ENCODE measurements around the gene PTPN14.

PTPN14 gene

GRCh38 chr1:214379236-214379970 is 172.0 kb downstream of the PTPN14 start:
- in situ Hi-C loops (cut with MboI; ENCODE audit: low sequenced_read_pairs) = no loop called here

- in situ Hi-C loops (cut with MboI; ENCODE audit: low sequenced_read_pairs) = no loop called here
Observed at GRCh38 chr1:214378492-214378891, 172.9 kb downstream of the PTPN14 start.

GRCh38 chr1:214377886-214378285 is 173.5 kb downstream of the PTPN14 start:
- in situ Hi-C loops (cut with MboI; ENCODE audit: low sequenced_read_pairs) = no loop called here

GRCh38 chr1:214377485-214377884 is 173.9 kb downstream of the PTPN14 start:
- in situ Hi-C loops (cut with MboI; ENCODE audit: low sequenced_read_pairs) = no loop called here

GRCh38 chr1:214372092-214372491 is 179.3 kb downstream of the PTPN14 start:
- in situ Hi-C loops (cut with MboI; ENCODE audit: low sequenced_read_pairs) = no loop called here

- in situ Hi-C loops (cut with MboI; ENCODE audit: low sequenced_read_pairs) = no loop called here
Observed at GRCh38 chr1:214370615-214371014, 180.8 kb downstream of the PTPN14 start.

- in situ Hi-C loops (cut with MboI; ENCODE audit: low sequenced_read_pairs) = no loop called here
Observed at GRCh38 chr1:214369364-214369763, 182.0 kb downstream of the PTPN14 start.

- in situ Hi-C loops (cut with MboI; ENCODE audit: low sequenced_read_pairs) = no loop called here
Observed at GRCh38 chr1:214367841-214368240, 183.6 kb downstream of the PTPN14 start.

GRCh38 chr1:214364786-214365295 is 186.6 kb downstream of the PTPN14 start:
- in situ Hi-C loops (cut with MboI; ENCODE audit: low sequenced_read_pairs) = no loop called here

- in situ Hi-C loops (cut with MboI; ENCODE audit: low sequenced_read_pairs) = no loop called here
Observed at GRCh38 chr1:214364386-214364785, 187.0 kb downstream of the PTPN14 start.

- in situ Hi-C loops (cut with MboI; ENCODE audit: low sequenced_read_pairs) = no loop called here
Observed at GRCh38 chr1:214363386-214363785, 188.0 kb downstream of the PTPN14 start.

- in situ Hi-C loops (cut with MboI; ENCODE audit: low sequenced_read_pairs) = no loop called here
Observed at GRCh38 chr1:214362188-214362882, 189.1 kb downstream of the PTPN14 start.

- in situ Hi-C loops (cut with MboI; ENCODE audit: low sequenced_read_pairs) = no loop called here
Observed at GRCh38 chr1:214361636-214362035, 189.8 kb downstream of the PTPN14 start.

- in situ Hi-C loops (cut with MboI; ENCODE audit: low sequenced_read_pairs) = no loop called here
Observed at GRCh38 chr1:214360525-214361164, 190.8 kb downstream of the PTPN14 start.

- in situ Hi-C loops (cut with MboI; ENCODE audit: low sequenced_read_pairs) = no loop called here
Observed at GRCh38 chr1:214360116-214360515, 191.3 kb downstream of the PTPN14 start.

GRCh38 chr1:214354440-214355148 is 196.8 kb downstream of the PTPN14 start:
- in situ Hi-C loops (cut with MboI; ENCODE audit: low sequenced_read_pairs) = no loop called here

GRCh38 chr1:214352838-214353237 is 198.6 kb downstream of the PTPN14 start:
- in situ Hi-C loops (cut with MboI; ENCODE audit: low sequenced_read_pairs) = no loop called here

- in situ Hi-C loops (cut with MboI; ENCODE audit: low sequenced_read_pairs) = no loop called here
Observed at GRCh38 chr1:214351551-214352277, 199.7 kb downstream of the PTPN14 start.

GRCh38 chr1:214349781-214350180 is 201.6 kb downstream of the PTPN14 start:
- in situ Hi-C loops (cut with MboI; ENCODE audit: low sequenced_read_pairs) = no loop called here

- in situ Hi-C loops (cut with MboI; ENCODE audit: low sequenced_read_pairs) = no loop called here
Observed at GRCh38 chr1:214349008-214349407, 202.4 kb downstream of the PTPN14 start.

Data from HL-60/S4 treated with retinoic acid at 250 ng/mL for 4 days and 3 days (cell line).